ENCODE data around the gene MOSPD3. TPM values are rescaled to one million over a fixed set of nuclear protein-coding genes. Genes with fewer than 3 reads are reported as not detected.

MOSPD3 gene
- total RNA-seq, 1 experiment from 2014 or later: 9.4 TPM

GRCh38 chr7:100572281-100572948 is 39.9 kb upstream of the MOSPD3 start:
- ChIA-PET CTCF (interaction anchor here (0.5 kb wide), 2 partner anchors 65 to 91 kb away, joined by 3 to 6 read pairs; no protein-coding TSS in a partner anchor), POLR2A (ENCODE audit: unreplicated experiment) (no interaction called here)

GRCh38 chr7:100572949-100573675 is 39.2 kb upstream of the MOSPD3 start:
- ATAC-seq: no peak
- Histone ChIP-seq H3K9me3 (ENCODE audit: low read length) (no peaks in the 10 kb centered on the region), H3K9ac (ENCODE audit: low read length) (no peak overlapping the region), H3K4me3 (ENCODE audit: low read length) (no peak overlapping the region), H4K20me1 (ENCODE audit: low read length) (no peaks in the 10 kb centered on the region), H3F3A (ENCODE audit: low read length, unreplicated experiment) (no peaks in the 10 kb centered on the region), H3K27me3 (ENCODE audit: low read length) (no peaks in the 10 kb centered on the region), H3K36me3 (ENCODE audit: low read depth, low read length) (no peaks in the 10 kb centered on the region), H3K4me1 (ENCODE audit: insufficient read depth, low read length) (no peaks in the 10 kb centered on the region; the same call in 1 of the 2 replicates), H2AFZ (ENCODE audit: low read length) (no peak overlapping the region), H3K4me2 (ENCODE audit: low read length) (no peak overlapping the region), H3K79me2 (ENCODE audit: low read length) (no peaks in the 10 kb centered on the region), H3K9me2 (replicated peaks; ENCODE audit: low read length) (no peaks in the 10 kb centered on the region), H3K27ac (ENCODE audit: low read length) (no peak overlapping the region)
- no TSS peak for BruUV-seq (replicated peaks)
- ChIA-PET POLR2A (ENCODE audit: unreplicated experiment) (no interaction called here), CTCF (interaction anchor here (0.5 to 0.6 kb wide), 2 partner anchors 91 to 118 kb away, joined by 3 to 4 read pairs; no protein-coding TSS in a partner anchor)
- intact Hi-C loops (cut with micrococcal nuclease): no loop called here
- no peak for DNase-seq
- TF ChIP-seq EZH2 (IDR thresholded peaks at IDR 0.05; ENCODE audit: low read length, unreplicated experiment) (no peak), CTCF (conservative IDR thresholded peaks at IDR 0.05; ENCODE audit: low read depth, low read length) (no peak)

More at GRCh38 chr7:100572281-100572948, 39.9 kb upstream of the MOSPD3 start:
- Histone ChIP-seq H3K9me2 (replicated peaks; ENCODE audit: low read length) (no peaks in the 10 kb centered on the region), H3K9ac (ENCODE audit: low read length) (no peak overlapping the region), H3K4me3 (ENCODE audit: low read length) (no peak overlapping the region), H3K36me3 (ENCODE audit: low read depth, low read length) (no peaks in the 10 kb centered on the region), H2AFZ (ENCODE audit: low read length) (no peak overlapping the region), H3K27me3 (ENCODE audit: low read length) (no peaks in the 10 kb centered on the region), H3K27ac (ENCODE audit: low read length) (no peak overlapping the region), H4K20me1 (ENCODE audit: low read length) (no peaks in the 10 kb centered on the region), H3K4me1 (ENCODE audit: insufficient read depth, low read length) (no peaks in the 10 kb centered on the region; the same call in 1 of the 2 replicates), H3F3A (ENCODE audit: low read length, unreplicated experiment) (no peaks in the 10 kb centered on the region), H3K4me2 (ENCODE audit: low read length) (no peak overlapping the region), H3K9me3 (ENCODE audit: low read length) (no peaks in the 10 kb centered on the region), H3K79me2 (ENCODE audit: low read length) (no peaks in the 10 kb centered on the region)
- BruUV-seq (replicated peaks): no TSS peak
- intact Hi-C loops (cut with micrococcal nuclease): no loop called here
- TF ChIP-seq EZH2phosphoT487 (IDR thresholded peaks at IDR 0.05; ENCODE audit: borderline replicate concordance, low read length) (no peak), CTCF (conservative IDR thresholded peaks at IDR 0.05; ENCODE audit: low read depth, low read length) (no peak), EZH2 (IDR thresholded peaks at IDR 0.05; ENCODE audit: low read length, unreplicated experiment) (no peak)
- no peak for DNase-seq
- ATAC-seq: no peak
